Mammary epithelial cell (primary cell): Measurements from ENCODE around the gene EXOC6B.

ENCODE experiments used
- CTCF ChIP-seq, 2 donors: IDR thresholded peaks in 1 of 2; conservative IDR thresholded peaks in 1 of 2; 2 replicates each; pipeline ENCODE4 v1.5.1; 2011 to 2012; ENCODE audit warnings: inconsistent platforms in 2 of 2, low read length in 2 of 2, mild to moderate bottlenecking in 2 of 2, control low read depth in 1 of 2, low read depth in 1 of 2; ENCODE audit not compliant: insufficient read depth in 1 of 2; ENCODE audit errors: extremely low read depth in 1 of 2
- EZH2 ChIP-seq: IDR thresholded peaks from 2 replicates; pipeline ENCODE4 v1.6.1; 2012; ENCODE audit warnings: low read length, inconsistent platforms, borderline replicate concordance

DNA sequence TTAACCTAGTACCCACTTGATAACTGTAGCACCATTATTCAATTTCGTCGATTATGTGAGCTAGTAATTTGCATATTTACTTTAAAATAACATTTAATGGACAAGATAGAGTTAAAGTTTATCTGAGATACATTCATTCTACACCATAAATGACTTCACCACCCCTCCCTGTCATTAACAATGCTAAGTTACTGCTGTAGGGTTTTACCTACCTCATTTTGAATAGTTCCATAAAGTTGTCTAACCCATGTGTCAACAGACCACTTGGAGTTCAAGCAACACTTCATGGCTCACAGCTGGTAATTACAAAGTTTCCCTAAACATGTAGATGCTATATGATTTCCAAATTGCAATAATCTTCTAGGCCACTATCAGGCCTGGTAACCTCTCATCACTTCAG, 550.7 kb downstream of the EXOC6B start:
- TF ChIP-seq EZH2 (no peak), CTCF (conservative IDR thresholded peaks at IDR 0.05 in 1 of 2, IDR thresholded peaks at IDR 0.05 in 1 of 2; ENCODE audit: extremely low read depth in 1 of 2, insufficient read depth in 1 of 2, low read depth in 1 of 2, low read length in 2 of 2) (no peak)
